CD4-positive, alpha-beta T cell treated with Interleukin-6 for 4 hours (primary cell): Measurements from ENCODE around the gene LEMD2.

Experiments
- DNase-seq: peaks from one replicate; pipeline ENCODE4 v3.0.0-alpha.2; 2020; ENCODE audit warnings: mixed read lengths

LEMD2 gene

GRCh38 chr6:33792981-33793380, 4.1 kb upstream of the LEMD2 start:
- no peak for DNase-seq

GRCh38 chr6:33791620-33792019, 2.7 kb upstream of the LEMD2 start:
- no peak for DNase-seq

DNA sequence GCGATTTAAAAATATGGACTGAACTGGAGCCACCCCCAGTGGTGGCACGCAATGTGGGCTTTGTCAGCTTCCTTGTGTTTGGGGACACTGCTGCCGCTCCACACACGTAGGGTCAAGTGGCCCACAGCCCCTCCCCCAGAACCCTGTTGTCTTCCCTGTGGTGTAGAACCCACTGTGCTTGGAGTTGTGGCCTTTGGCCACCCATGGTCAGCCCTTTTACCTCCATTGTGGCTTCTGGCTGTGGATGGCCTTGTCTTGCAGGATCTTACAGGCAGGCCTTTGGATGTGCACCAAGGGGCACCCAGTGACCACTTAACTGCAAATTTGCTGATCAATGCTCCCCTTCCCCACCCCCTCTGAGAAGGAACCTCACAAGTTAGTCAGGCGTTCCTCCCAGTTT, 2.0 kb upstream of the LEMD2 start:
- DNase-seq = no peak

GRCh38 chr6:33790379-33790778, 1.4 kb upstream of the LEMD2 start:
- no peak for DNase-seq

DNA sequence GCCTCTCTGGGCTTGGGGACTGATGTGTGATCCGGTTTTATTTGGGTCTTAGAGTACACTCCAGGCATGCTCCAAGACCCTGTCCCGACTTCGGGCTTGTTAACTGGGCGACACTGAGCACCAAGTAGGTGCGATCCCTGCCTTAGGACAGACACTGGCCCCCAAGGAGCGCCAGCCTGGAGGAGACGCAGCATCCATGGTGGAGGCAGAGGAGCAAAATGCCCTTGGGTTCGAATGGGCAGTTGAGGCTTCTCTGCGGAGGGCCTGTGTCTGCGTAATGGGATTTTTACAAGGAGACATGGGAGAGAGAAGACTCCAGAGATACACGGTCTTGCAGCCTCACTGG, 593 bp upstream of the LEMD2 start:
- no peak for DNase-seq

DNA sequence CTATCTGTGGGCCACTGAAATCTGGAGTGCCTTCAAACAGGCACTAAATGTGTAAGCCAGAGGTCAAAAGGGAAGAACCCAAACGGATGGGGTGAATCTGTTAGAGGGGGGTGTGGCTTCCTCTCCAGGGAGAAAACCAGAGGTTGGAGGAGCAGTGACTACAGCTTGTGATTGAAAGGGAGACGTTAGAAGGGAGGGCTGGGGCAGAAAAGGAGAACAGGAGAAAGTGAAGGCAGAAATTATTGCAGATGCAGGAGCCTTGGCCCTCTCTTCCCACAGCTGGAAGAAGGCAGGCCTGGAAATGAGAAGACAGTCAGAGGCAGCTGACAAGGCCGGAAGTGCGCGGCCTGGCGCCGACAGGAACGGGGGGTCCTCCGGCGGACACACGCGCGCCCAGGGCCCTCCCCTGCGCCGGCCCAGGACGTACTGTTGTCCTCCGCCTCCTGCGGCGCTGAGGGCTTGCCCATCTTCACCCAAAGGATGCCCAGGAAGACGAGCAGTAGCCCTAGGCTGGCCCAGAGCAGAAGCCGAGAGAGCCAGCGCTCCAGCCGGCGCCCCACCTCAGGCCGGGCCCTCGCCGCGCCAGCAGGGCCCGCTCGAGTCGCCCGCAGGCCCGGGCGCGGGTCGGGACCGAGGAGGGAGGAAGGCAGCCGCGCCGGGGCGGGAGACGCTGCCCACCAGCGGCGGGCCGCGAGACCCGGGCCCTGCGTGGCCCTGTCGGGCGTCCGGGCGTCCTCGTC, 806 bp downstream of the LEMD2 start:
- DNase-seq = peak; percentile 63

- DNase-seq = no peak
Observed at GRCh38 chr6:33787346-33787953, 1.5 kb downstream of the LEMD2 start.

- no peak for DNase-seq
Observed at GRCh38 chr6:33786736-33787135, 2.2 kb downstream of the LEMD2 start.

GRCh38 chr6:33785778-33786177, 3.2 kb downstream of the LEMD2 start:
- DNase-seq = no peak

DNA sequence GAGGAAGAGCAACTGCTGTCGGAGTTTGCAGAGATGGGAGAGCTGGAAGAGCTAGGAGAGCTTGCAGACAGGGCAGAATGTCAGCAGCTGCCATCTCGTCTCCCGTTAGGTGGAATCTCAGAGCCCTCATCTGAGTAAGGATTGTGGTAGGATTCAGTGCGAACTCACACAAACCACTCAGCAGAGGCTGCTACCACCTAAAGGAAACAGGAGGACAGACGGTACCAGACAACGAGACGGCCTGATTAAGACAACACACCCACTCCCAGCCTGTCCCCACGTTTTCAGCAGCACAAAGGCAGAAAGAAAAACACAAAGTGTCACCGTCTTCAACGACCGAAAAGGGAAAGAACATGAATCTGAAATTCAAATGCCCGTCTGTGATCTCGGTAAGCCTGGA, 4.1 kb downstream of the LEMD2 start:
- no peak for DNase-seq

DNA sequence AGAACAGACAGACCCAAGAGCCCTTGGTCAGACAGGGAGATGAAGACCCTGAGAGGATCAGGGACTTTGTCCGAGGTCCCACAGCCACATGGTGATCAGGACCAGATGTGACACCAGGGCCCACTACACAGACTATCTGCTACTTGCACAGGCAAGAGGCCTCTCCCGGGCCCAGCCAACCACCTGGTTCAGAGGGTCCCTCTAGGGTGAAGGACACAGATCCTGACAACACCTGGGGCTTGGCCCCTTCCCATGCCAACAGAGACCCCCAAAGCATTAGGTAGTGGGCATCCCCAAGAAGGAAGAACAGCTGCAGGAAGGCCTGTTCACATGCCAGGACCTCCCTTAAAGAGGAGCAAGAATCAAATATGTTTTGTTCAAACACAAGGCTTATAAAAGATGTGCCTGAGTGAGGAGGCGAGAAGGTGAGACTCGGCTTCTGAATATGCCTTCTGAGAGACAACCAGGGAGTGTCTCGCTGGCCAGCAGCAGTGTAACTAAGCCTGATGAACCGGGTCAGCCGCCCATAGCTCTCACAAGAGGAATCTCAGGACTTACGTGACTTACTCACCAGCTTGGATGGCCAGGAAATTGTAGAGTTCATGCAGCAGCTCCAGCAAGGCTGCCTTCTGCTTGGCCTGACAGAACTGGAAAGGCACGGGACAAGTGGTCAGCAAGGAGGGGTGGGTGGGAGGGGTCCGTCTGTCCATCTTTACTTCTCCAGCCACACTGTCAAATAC, 5.0 kb downstream of the LEMD2 start:
- DNase-seq = no peak

DNA sequence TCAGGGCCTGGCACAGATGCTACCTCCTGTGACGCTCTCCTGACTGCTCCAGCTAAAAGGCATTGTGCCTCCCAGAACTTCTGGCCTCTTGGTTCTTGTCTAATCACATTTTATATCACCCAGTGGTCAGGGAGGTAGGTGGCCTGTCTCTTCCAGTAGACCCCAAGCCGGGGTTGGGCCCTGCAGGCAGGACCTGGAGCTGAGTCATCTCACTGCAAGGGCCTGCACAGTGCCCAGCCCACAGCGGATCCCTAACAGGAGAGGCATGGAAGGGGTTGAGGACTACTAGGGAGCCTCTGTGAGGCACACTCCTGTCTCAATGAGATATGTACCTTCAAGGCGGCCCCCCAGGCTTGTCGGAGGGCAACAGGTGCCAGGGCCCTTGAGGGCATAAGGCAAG, 6.4 kb downstream of the LEMD2 start:
- no peak for DNase-seq

DNA sequence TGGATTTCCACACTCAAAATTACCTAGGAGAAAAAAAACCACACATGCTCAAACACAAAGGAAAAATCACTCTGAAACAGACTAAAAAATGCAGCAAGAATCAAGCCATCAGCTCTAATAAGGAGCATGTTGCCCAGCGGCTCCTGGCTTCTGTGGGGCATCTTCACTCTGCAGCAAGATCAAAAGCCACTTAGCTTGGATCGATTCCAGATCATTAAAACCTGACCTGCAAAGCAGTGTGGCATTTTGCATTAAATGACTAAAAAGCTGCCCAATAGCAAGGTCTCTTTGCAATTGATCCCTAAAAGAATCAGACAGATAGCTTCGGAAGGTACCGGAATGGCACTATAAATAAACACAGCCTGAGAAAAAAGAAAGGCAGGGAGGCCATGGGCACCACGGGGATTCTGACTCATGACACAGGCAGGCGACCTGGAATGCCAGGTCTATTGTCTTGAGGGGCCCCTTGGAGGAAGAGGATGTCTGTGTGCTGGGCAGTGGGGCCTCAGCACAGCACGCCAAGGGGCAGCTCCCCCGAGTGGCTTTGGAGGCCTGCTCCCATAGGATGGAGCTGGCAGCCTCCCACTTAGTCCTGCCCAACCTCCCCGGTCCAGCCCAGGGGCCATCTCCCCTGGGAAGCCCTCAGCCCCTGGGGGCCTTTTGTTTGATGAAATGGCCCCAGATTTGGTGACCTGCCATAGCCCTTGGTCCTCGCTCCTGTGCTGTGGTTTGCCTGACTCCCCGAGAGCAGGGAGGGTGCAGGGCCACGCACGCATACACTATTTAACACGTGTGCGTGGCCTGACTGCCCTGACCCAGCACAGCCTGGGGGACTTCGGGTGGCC, 7.6 kb downstream of the LEMD2 start:
- DNase-seq = no peak

DNA sequence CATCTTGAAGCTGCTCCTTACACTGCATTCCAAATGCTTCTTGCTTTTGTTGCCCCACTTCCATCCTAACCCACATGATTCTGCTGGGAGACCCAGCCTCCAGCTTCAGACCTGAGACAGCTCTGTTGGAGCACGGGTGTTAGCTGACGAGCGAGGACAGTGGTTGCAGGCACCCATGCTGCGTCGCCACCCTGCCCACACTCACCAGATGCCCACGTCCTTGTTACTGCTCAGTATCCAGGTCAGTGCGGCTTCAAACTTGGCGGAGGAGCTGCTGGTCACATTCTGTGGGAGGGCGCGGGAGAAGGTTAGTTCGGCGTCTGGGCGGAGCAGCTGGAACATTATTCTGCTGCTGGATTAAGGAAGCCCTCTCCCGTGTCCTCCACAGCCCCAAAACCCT, 9.0 kb downstream of the LEMD2 start:
- DNase-seq = no peak

- no peak for DNase-seq
Observed at GRCh38 chr6:33779290-33779689, 9.6 kb downstream of the LEMD2 start.

DNA sequence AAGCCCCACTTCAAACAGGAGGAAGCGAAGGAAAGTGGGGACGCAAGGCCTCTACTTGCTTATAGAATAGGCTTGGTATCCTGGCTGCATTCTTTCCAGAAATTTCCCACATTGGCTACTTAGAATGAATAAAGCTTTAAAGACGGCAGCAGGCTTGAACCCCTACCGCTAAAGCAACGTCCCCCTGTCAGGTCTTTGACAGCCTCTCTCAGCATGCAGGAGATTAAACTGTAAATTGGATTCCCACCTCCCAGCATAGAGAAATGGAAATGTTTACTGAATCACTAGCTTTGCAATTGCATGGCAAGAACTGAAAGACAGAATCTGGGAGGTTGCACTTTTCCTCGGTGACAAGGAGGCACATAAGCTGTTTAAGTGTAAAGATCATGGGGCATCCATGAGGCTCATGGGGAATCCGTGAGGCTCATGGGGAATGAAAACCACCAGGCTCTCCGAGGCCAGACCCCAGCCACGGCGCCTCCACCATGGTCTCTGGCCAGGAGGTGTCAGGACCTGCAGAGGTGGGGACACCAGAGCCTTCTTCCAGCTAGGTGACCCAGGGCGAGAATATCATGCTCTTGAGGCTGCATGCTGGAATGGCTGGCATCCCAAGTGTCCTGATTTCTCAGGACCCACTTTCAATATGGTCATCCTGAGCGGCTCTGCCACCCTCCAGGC, 10.3 kb downstream of the LEMD2 start:
- DNase-seq = no peak

- DNase-seq = no peak
Observed at GRCh38 chr6:33777398-33778388, 11.2 kb downstream of the LEMD2 start.

- DNase-seq = no peak
Observed at GRCh38 chr6:33776764-33777163, 12.2 kb downstream of the LEMD2 start.

DNA sequence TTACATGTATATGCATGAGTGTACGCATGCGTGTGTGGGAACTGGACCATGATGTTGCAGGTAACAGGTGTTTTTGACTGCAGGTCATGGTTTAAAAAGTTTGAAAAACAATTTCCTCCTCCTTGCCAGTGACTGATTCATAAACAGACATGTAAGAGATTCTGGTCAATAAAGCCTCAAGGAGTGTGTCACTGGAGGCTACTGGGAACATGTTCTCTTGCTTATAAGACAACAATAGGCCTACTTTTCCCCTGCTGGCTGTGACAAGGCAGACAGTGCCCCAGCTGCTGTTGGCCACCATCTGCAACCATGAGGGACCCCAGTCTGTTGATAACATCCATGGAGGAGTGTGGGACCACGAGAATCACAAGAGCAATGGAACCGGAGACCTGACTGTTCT, 12.7 kb downstream of the LEMD2 start:
- DNase-seq = no peak

GRCh38 chr6:33774774-33775173, 14.2 kb downstream of the LEMD2 start:
- no peak for DNase-seq

DNA sequence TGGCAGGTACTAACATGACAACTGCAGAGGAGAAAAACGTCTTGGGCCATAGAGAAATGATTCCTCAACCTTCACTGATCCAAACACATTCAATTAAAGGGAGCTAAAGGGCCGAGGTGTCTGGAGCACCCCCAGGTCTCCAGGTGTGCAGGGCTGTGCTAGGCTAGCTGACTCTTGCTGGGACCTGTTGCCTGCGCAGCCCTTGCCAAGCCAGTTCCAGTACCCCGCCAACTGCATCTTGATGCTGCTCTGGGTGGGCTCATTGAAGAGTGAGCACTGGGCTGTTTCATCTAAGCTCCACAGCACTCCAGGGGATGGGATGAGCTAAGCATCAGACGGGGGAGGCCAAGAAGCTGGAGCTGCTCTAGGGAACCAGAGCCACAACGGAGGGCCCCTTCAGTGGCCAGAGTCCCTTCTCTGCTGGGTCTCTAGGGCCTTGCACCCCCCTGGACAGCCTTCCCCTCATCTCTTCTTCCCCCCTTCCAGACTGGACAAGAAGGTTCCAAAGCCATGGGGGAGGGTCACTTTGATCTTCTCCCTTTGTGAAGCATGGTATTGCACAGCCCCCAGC, 15.9 kb downstream of the LEMD2 start:
- no peak for DNase-seq
